GM19238 (cell line): Measurements from ENCODE around the gene ASZ1.
"Not testable (repeated sequence)": the region's sequence is repeated elsewhere in the genome, so short reads cannot be mapped to it uniquely, and the experiment has no call there.

Source experiments
- DNase-seq: peaks from one replicate; pipeline ENCODE4 v3.0.0; 2011; ENCODE audit warnings: low spot score; ENCODE audit not compliant: insufficient read length

ASZ1 gene, protein sequence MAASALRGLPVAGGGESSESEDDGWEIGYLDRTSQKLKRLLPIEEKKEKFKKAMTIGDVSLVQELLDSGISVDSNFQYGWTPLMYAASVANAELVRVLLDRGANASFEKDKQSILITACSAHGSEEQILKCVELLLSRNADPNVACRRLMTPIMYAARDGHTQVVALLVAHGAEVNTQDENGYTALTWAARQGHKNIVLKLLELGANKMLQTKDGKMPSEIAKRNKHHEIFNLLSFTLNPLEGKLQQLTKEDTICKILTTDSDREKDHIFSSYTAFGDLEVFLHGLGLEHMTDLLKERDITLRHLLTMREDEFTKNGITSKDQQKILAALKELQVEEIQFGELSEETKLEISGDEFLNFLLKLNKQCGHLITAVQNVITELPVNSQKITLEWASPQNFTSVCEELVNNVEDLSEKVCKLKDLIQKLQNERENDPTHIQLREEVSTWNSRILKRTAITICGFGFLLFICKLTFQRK

DNA sequence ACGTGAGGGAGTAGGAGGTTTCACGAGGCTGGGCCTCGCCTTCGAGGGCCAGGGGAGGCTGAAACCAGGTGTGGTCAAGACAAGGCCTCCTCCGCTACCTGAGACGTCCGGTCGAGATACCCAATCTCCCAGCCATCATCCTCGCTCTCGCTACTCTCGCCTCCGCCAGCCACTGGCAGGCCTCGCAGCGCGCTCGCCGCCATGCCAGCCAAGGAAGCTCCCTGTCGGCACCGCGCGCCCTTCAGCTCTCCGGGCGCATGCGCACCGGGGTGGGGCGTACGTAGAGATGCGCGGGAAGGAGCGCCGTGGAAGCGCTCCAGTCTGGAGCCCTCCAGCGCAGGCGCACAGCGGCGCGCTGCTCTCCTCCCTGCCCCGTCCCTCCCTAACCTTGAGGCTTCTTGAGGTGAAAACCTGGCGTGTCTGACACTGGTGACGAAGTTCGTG is at the start of gene ASZ1:
ASZ1 (minus strand) TSS at position 236 of the 444 bp plus-strand sequence; CDS start at position 203, 33 bp downstream.
- DNase-seq, result no peak

DNA sequence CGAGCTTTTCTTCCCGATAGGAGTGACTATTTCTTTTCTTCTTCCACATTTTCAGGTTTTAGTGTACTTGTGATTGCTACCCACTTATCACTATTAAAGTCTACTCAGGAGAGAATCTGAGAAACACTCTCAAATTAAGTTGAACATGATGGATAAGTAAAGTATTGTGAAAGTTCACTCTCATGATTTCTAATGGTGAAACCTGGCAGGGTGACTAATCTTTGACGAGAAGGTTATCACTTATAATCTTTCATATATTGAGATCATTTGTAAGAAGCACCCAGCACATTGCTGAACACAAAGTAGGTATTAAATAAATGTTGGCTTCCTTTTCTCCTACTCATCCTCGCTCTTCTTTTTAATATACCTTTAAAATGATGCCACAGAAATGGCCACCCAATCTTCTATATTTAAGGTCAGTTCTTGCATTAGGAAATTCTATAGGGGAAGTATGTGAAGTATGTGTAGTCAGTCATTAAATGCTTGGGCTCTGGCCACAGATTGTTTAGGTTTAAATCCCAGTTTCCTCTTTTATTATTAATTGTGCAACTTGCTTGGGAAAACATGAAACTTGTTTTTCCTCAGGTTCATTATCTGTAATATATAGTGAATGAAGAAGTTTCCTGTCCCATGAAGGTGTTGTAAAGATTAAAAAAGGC is 49.4 kb upstream of the ASZ1 start:
- no peak for DNase-seq

DNA sequence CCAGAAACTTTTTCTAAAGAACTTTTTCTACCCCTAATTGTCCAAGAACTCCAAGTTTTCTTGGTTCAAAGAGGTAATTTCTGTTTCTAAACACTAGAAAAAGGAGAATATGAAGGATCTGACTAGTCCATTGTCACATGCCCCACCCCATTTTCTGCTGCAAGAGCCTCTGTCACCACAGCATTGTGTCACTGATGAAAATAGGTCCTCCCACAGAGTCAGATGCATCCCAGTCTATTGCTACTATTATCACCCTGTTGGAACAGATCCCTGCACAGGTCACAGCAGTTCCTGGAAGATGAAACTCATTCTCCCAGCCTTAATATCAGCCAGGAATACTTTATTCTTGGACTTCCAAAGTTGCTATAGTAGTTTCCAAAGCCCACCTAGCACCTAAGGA is 45.0 kb upstream of the ASZ1 start:
- DNase-seq, result no peak

DNA sequence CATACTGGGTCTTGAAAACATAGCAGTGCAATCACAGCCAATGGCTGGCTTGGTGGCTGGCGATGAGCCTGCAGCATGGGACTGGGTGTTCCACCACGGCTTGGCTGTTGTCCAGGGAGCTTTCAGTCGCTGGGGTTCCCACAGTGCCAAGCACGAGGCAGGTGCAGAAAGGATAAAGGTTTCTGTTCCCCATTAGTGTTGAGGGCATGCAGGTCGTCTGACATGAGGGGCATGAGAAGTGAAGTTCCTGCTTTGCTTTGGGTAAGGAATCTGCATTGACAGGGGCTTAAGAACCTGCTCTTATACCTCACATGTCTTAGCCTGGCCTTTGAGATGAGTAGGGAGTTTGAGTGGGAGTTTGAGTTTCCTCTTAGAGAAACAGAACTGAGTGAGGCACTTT is 43.5 kb upstream of the ASZ1 start:
- no peak for DNase-seq

DNA sequence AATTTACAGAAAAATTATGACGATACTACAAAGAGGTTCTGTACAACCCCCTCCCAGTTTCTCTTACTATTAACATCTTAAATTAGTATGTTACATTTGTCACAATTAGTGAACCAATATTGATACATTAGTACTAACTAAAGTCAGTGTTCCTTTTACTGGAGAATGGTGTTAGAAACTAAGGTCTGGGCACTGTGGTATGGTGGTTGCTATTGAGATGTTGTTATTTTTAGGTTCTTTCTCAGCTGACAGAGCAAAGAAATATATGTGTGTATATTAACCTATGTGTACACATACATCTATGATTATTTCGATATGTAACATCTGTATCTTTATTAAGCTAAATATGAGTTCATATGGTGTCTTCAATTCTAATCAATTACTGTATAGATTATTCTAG is 40.9 kb upstream of the ASZ1 start:
- no peak for DNase-seq

DNA sequence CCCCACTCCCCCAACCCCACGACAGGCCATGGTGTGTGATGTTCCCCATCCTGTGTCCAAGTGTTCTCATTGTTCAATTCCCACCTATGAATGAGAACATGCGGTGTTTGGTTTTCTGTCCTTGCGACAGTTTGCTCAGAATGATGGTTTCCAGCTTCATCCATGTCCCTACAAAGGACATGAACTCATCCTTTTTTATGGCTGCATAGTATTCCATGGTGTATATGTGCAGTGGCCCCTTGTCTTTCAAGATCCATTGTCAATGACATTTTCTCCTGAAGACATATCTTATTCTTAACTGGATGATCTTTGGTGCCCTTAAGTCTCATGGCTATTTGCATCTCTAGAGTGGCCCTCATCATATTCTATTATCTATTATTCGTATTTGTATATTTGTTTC is 33.5 kb upstream of the ASZ1 start:
- not testable (repeated sequence) for DNase-seq

DNA sequence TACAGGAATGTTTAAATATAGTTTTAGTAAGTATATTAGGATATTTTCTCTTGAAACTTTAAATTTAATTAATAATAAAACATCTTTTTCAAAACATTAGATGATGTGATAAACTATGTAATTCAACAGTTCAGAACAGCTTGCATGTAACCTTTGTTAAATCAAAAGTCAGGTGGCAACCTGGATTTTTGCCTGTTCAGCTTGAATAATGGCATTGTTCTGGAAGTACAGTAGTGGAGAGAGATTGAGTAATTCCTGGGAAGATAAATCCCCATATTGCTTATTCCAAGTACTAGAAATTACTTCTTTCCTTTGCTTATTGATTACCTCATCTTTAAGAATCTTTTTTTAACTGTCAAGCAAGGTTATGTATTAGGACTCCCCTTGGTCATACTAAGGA is 32.4 kb upstream of the ASZ1 start:
- DNase-seq, result no peak

DNA sequence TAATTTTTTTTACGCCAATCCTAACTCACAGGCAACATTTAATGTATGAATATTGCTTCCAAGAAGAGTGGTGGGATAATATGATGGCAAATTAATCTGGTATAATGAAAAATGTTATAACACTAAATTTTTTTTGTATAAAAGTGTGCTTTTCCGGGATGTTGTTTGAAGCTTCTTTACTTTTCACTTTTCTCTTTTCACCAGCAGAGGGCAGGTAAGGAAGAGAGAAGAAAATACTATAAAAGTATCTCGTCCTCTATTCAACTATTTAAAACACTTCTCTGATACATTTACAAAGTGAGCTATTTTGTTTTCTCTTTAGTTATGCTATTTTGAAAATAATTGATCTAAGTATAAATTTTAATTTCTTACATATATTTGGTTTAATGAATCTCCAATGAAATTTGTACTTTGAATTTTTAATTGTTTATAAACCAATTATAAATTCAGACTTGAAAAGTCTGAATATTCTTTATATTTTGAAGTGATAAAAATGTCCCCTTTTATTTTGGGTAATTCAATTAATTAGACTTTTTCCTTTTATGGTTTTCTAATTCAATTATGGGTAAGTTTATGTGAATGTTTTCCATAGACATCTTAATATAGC is 31.8 kb upstream of the ASZ1 start:
- DNase-seq, result no peak

DNA sequence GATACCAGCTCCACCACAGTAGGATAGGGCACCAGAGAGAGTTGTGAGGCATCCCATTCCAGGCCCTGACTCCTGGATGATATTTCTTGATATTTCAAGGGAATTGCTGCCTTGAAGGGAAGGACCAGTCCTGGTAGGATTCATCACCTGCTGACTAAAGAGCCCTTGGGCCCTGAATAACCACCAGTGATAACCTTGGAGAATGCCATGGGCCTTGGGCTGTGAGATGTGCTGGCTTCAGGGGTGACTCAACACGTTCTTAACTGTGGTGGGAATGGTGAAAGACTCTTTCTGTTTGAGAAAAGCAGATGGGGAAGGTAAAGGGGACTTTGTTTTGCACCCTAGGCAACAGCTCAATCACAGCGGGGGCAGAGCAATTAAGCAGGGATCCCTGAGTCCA is 21.4 kb upstream of the ASZ1 start:
- no peak for DNase-seq

DNA sequence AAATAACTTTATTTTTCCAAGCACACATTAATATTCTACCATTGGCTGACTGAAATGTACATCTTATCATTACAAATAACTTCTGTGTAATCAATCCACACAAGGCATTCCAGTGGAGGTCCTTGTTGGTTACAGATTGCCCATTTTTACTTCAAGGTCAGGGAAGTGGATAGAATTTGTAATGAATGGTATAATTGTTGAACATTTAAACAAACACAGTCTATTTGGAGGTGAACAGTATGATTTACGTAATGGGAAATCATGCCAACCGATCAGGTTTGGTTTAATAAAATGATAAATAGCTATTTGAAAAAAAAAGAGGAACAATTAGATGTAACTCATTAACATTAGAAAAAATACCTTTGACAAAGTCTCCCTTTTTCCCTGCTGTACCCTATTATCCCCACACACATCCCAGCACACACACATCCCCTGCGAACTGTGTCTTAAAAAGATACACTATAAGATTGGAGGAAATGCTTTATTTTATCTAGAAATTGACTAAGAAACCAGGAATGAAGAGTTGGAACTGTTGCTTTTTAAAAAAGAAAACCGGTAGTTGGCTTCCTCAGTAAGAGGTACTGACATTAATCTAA is 19.0 kb upstream of the ASZ1 start:
- no peak for DNase-seq

DNA sequence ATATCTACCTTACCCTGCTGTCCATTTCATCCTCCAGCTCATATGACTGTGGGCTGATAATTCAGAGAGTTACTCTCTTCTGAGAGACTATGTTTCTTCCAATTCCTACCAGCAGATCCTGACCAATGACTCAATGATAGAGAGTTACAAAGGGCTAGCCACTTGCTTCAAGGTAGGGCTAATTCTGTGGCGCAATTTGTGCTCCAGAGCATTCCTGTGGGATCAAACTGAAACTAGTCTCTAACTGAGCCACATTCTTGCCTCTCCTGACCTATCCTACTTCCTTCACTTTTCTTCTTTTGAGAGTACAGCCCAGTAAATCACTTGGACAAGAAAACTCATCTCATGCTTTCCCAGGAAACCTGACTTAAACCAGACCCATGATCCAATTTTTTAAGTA is 17.9 kb upstream of the ASZ1 start:
- no peak for DNase-seq

DNA sequence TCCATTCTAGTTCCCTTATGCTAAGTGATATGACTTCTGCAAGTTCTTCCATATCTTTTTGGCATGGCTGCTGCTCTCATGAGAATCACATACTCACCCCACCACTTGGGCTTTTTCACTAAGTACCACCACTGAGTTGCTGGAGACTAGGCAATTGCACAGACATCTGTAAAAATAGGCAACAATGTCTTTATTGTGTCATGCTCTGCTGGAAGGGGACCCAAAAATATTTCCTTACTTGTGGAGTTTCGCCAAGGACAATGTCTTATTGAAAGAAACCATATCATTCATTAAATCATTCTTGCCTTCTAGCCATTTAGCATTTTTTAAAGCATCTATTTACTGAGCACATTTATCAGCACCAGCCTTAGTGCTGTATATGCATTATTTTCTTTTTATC is 17.4 kb upstream of the ASZ1 start:
- DNase-seq, result no peak

DNA sequence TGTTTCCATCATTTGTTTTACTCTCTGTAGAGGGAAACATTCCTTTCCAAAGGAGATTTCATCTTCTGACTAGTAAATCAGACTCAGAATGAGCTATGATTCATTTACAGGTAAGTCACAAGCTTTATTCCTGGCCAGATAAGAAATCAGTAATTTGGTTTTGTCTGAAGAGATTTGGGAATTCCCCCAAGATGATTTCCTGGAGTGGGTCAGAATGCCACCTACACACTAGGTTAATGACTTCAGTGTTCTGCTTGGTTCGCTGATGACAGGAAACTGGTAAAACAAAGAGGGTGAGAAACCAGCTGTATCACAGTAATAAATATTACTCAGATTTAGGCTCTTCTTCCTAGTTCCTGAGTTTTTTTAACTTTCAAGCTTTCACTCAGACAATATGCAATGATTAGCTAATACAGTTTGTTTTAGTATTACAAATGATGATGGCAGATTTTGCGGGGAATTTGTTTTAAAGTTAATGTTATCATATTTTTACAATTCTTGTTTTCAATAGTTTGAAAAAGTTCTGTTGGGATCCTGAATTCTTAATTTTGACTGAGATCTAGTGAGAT is 8.3 kb upstream of the ASZ1 start:
- no peak for DNase-seq

DNA sequence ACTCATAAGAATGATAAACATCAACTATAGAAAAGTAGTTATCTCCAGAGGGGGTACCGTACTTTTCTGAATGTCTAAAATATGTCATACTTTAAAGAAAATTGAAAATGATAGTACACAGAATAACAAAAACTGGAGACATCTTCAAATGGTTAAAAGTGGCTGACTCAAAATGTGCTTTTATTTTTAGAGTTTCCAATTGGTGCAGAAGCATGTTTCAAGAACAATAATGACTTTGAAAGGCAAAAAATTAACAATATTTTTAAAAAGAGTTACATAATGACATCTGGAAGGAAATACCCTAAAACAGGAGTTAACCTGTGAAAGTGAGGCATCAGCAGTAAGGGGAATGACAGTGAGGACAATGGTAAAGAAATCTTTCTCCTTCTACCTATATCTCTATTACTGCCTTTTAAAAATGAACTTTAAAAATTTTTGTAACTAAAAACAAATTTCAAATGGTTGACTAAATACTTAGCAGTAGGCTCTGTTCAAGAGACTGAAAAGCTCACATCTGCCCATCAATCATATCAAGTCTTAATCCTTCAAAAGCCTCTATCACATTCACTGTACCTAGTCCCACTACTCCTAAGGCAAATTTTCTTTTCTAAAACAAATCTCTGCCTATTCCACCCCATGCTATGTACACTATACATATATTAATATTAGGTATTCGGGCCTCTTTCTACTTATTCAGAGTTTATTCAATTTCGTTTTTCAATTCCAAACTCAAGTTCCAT is 3.0 kb downstream of the ASZ1 start:
- DNase-seq, result no peak

DNA sequence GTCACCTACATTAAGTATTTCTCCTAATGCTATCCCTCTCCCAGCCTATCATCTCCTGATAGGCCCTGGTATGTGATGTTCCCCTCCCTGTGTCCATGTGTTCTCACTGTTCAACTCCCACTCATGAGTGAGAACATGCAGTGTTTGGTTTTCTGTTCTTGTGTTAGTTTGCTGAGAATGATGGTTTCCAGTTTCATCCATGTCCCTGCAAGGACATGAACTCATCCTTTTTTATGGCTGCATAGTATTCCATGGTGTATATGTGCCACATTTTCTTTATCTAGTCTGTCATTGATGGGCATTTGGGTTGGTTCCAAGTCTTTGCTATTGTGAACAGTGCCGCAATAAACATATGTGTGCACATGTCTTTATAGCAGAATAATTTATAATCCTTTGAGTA is 12.7 kb downstream of the ASZ1 start:
- DNase-seq, result not testable (repeated sequence)

DNA sequence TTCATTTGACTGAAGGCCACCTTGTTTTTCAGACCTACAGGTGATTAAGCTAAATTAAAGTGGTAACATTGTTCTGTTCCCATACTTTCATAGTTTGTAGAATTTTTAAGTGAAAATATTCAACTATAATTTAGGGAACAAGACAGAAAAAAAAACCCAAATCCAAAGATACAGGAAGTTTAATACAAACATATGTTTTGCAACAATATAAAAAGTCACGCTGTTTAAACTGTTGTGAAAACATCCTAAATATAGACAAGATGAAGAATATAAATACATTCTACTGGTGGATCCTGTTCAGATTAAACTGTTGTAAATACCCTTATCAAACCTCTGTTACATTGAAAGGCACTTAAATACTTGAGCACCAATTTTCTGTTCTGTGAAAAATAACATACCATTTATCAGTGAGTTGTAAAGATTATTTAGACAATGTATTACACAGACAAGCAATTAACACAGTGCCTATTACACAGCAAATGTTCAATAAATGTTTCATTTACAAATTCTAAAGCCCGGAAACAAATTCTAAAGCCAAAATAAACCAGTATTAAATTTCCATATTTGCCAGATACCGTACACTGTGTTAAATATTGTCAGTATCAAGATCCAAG is 14.2 kb downstream of the ASZ1 start:
- no peak for DNase-seq

DNA sequence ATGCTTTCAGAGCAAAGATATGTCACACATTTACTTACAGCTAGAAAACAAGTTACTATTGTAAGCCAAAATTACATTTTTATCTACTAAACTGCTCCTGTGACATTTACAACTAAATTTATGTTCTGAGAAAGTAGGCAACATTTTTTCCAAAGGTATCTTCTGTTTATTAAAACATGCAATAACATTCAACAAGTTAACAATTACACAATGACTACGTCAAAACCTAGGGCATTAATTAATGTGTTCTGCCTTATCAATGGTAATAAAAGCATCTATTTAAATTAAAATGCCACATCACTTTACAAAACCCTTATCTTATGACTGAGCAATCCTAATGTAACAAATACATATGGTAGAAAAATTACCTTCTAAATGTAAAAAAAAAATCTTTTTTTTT is 14.9 kb downstream of the ASZ1 start:
- no peak for DNase-seq

DNA sequence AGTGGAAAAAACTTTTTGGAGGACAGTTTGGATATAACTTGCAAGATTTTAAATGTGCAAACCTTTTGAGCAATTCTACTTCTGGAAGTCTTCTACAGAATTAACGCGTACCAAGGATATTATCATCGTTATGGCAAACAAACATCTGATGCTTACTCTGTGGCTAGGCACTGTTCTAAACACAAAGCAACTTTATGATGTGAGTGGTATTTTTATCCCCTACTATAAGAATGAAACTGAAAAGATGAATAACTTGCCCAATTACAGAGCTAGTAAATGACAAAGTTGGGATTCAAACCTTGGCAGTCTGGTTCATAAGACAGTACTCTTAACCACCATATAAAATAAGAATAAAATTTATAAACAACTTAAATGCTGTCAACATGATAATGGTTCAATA is 15.8 kb downstream of the ASZ1 start:
- no peak for DNase-seq

DNA sequence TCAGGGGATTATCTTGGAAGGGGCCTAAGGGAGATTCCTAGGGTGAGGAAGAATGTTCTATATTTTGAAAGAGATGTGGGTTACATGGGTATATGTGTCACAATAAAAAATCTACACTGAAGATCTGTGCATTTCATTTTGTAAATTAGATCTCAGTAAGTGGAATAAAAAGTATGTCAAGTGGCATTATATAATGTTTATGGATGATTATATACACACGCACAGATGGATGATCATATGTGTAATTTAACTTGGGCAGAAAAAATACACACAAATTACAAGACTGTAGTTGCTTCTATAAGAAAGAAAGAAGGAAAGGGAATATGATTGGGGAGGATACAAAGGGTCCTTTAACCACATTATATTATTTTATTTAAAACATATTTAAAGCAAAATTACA is 18.5 kb downstream of the ASZ1 start:
- no peak for DNase-seq

DNA sequence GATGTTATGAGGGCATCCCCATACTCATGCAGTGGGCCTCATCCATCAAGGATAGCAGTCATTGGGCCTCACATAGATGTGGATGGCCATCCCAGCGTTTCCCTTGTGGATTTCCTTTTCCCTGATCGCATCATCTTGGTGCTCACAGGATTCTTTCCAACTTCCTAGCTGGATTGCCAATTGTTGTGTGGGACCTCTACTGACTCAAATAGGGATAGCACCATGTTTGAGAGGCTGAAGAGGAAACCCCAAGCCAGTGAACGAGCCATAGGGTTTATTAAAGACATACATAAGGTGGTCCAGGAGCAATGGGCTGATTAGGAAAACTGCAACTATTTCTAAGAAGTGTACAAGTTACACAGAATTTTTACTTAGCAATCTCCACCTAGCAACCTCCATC is 21.8 kb downstream of the ASZ1 start:
- no peak for DNase-seq

DNA sequence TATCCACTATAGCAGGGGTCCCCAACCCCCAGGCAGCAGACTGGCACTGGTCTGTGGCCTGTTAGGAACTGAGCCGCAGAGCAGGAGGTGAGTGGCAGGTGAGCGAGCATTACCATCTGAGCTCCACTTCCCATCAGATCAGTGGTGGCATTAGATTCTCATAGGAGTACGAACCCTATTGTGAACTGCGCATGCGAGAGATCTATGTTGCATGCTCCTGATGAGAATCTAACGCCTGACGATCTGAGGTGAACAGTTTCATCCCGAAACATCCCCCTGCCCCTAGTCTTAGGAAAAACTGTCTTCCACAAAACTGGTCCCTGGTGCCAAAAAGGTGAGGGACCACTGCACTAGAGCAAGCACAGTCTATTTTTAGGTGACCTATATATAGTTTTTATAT is 23.6 kb downstream of the ASZ1 start:
- no peak for DNase-seq
